Activated naive CD4-positive, alpha-beta T cell treated with anti-CD3 and anti-CD28 coated beads, Interleukin-2, amount 50 U/mL, for 72 hours (primary cell): Measurements from ENCODE around the gene SMCO2. TPM values are rescaled to one million over a fixed set of nuclear protein-coding genes. Genes with fewer than 3 reads are reported as not detected.

ENCODE experiments used
- ATAC-seq, 2 donors: fragments of 150-1000 bp; cut with Tn5 transposase; 2 replicates each; pipeline ENCODE4 v1.10.0; 2021; ENCODE audit warnings: mild to moderate bottlenecking in 2 of 2, moderate library complexity in 2 of 2
- DNase-seq, 2 donors: peaks; one replicate each; pipeline ENCODE4 v3.0.0; 2021 to 2022; ENCODE audit warnings: low spot score in 2 of 2
- H3K27ac Mint-ChIP-seq, 2 donors: one replicate each; pipeline ENCODE4 v1.8.0; 2022; ENCODE audit warnings: mild to moderate bottlenecking in 2 of 2, mixed read lengths in 2 of 2
- H3K36me3 Mint-ChIP-seq, 2 donors: one replicate each; pipeline ENCODE4 v1.8.0; 2022; ENCODE audit warnings: mixed read lengths in 2 of 2
- H3K9me3 Mint-ChIP-seq, 2 donors: one replicate each; pipeline ENCODE4 v1.8.0; 2022; ENCODE audit warnings: mixed read lengths in 2 of 2
- total RNA-seq, 2 donors: library from RNA; stranded (reverse); gene quantifications; one replicate each; pipeline ENCODE4 v1.2.3, GENCODE V29; 2022

The SMCO2 gene
- total RNA-seq, result under 1 TPM in 1 of 2 donors, not detected in 1; 0.37 TPM

DNA sequence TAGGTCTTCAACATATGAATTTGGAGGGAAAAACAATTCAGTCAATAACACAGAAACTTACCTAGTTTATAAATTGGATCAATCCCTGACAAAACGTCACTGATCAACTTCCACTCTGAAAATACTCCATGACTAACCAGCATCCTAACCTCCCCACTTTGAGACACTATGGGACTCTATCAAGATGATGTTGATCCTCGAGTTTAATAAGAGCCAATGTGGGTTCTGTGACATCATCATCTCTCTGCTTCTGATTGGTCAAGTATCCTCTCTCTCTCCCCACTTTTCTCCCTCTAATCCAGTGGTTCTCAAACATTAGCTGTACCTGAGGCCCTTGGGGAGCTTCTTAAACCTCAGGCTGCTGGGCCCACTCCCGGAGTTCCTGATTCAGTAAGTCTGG is at the start of gene SMCO2:
SMCO2 (plus strand) TSS at position 301 of the 400 bp plus-strand sequence. CDS start 23,896 bp downstream, outside the sequence.
- Mint-ChIP-seq H3K27ac (no peak within 1 kb of the TSS), H3K9me3 (peaks cover 0 to 11% of the 10 kb centered on the region in 2 donors), H3K36me3 (peaks cover 5 to 8% of the 10 kb centered on the region in 2 donors)
- no peak for ATAC-seq
- DNase-seq, result no peak

DNA sequence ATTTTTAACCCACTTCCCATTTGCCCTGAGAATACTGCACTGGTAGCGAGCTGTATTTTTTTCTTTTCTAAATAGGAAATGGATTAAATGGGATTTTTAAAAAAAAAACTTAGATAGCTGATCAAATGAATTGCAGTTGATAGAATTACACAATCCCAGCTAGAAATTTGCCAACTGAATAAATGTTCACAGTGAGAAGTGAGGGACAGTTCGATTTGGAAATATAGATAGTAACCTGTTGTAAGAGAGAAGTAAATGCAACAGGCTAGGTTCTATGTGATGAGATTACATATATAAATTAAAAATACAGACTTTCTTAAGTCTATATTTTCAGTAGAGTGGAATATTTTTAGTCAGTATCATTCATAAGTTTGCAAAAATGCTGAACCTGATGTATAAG is 48.1 kb upstream of the SMCO2 start:
- H3K9me3 Mint-ChIP-seq, result no peaks in the 10 kb centered on the region
- no peak for DNase-seq
- no peak overlapping the region for H3K27ac Mint-ChIP-seq
- no peak for ATAC-seq
- H3K36me3 Mint-ChIP-seq, result no peaks in the 10 kb centered on the region

DNA sequence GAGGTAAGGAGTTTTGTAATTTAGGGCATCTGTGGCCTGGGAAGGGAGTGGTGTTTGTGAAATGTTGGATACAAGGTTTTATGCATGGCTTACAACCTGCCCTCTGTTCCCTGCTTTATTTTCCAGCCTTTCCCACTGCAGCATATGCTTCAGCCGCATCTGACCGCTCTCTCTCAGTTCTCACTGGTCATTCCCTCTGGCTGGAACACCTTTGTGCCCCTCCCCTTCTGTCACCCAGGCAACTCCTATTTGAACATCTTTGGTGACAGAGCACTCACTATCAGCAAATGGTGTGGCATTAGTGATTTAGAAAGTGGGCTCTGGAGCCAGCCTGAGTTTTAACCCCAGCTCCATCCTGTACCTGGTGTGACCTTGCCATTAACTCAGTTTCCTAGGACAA is 47.5 kb upstream of the SMCO2 start:
- no peak for ATAC-seq
- no peak for DNase-seq
- H3K36me3 Mint-ChIP-seq, result peaks cover 0 to 5% of the 10 kb centered on the region in 2 donors

DNA sequence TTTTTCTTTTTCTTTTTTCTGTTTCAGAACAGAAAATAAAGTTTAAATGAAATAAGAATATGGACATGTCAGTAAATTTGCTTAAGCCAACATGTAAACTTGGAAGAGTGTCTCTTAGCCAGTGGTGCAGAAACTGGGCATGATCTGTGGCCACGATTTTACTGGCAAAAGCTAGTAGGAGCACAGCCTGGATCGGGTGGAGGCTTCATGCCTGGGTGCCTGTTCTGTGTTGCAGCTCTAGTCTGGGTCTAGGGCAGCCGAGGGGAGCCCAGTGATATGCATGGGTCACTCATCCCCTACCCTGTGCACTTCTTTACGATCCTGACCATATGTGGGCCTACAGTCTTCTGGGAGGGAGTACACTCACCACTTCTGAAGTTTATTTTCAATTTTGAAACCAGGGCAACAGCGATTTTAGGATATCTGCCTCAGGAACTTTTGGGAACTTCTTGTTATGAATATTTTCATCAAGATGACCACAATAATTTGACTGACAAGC is 45.6 kb upstream of the SMCO2 start:
- H3K9me3 Mint-ChIP-seq, result no peaks in the 10 kb centered on the region
- DNase-seq (no peak), ATAC-seq (no peak)
- peaks cover 13 to 18% of the 10 kb centered on the region in 2 donors for H3K36me3 Mint-ChIP-seq
- H3K27ac Mint-ChIP-seq, result no peak overlapping the region

More for the DNA sequence above, 47.5 kb upstream of the SMCO2 start:
- Mint-ChIP-seq H3K9me3 (no peaks in the 10 kb centered on the region), H3K27ac (no peak overlapping the region)

DNA sequence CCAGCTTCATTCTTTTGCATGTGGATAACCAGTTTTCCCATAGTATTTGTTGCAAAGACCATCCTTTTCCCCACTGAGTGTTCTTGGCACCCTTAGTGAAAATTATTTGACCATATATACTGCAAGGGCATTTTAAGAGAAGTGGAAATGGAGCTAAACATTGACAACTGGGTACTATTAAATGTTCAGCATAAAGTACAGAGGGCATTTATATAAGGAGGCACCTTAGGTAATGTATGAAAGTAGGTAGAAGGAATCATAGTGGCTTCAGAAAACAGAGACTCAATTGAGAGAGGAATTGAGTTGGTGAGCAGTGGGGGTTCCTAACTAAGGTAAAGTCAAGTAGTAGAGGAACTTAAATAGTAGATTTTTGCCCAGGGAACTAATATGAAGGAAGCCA is 34.5 kb upstream of the SMCO2 start:
- Mint-ChIP-seq H3K27ac (no peak overlapping the region), H3K9me3 (peaks cover 0 to 6% of the 10 kb centered on the region in 2 donors), H3K36me3 (peaks cover 0 to 6% of the 10 kb centered on the region in 2 donors)
- DNase-seq, result no peak
- ATAC-seq, result no peak

DNA sequence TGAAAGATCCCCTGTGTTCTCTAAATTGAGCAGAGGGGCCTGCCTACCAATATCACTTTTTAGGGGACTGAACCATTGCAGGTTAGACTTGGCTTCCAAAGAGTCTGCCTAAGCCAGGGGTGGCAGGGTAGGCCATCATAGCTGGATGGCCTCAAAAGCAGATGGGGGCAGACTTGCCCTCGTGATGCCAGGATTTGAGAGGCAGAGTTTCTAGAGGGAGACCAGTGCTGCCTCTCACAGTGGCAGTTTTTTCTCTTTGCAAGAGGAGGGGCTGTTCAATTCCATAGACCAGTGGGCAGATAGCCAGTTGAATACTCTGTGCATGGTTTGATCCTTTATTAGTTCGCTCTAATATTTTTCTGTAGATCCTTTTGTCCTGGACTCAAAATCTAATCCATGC is 23.8 kb upstream of the SMCO2 start:
- H3K27ac Mint-ChIP-seq, result no peak overlapping the region
- H3K9me3 Mint-ChIP-seq, result no peaks in the 10 kb centered on the region
- no peaks in the 10 kb centered on the region for H3K36me3 Mint-ChIP-seq
- DNase-seq, result no peak
- ATAC-seq, result no peak

DNA sequence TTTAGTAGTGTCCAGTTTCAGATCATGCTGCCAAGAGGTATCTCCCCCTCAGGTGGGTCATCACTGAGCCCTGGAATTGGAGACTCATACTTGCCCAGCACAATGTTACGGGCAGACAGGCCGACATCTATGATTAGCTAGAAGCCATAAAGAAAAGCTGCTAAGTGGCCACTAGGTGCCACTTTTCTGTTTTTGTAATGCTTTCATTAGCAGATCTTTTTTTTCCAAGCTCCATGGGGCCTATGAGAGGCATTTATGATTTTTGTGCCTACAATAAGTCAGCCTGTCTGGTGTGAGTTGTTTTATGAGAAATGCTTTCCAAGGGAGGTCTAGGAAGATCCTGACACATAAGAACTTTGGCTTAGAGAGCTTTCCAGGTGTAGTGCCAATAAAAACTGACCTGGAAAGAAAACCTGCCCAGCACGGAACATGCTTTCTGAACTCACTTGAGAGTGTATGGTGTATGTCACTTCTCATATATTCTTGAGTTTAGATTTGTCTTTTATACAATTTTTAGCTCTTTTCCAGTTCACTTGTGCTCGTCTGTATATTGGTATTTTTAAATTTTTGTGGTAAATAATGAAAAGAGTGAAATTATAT is 21.8 kb upstream of the SMCO2 start:
- H3K36me3 Mint-ChIP-seq, result no peaks in the 10 kb centered on the region
- ATAC-seq (no peak), DNase-seq (no peak)
- no peak overlapping the region for H3K27ac Mint-ChIP-seq
- H3K9me3 Mint-ChIP-seq, result no peaks in the 10 kb centered on the region

DNA sequence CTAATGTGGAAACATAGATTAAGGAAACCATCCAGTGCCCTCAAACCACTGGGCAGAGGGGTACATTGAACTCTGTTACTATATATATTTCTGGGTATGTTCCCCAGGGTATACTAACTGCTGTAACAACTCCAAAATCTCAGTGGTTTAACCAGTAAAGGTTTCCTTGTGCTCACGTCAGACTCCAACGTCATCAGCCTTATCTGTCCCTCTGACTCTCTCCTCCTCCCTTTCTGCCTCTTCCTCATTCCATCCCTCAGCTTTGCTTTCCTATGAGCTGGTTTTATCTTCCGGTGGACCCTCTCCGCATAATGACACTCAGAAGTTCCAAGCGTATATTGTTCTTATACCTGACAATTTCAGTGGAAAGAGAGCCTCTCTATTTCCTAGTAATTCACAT is 21.2 kb upstream of the SMCO2 start:
- DNase-seq (no peak), ATAC-seq (no peak)
- H3K36me3 Mint-ChIP-seq, result no peaks in the 10 kb centered on the region
- no peak overlapping the region for H3K27ac Mint-ChIP-seq
- no peaks in the 10 kb centered on the region for H3K9me3 Mint-ChIP-seq

DNA sequence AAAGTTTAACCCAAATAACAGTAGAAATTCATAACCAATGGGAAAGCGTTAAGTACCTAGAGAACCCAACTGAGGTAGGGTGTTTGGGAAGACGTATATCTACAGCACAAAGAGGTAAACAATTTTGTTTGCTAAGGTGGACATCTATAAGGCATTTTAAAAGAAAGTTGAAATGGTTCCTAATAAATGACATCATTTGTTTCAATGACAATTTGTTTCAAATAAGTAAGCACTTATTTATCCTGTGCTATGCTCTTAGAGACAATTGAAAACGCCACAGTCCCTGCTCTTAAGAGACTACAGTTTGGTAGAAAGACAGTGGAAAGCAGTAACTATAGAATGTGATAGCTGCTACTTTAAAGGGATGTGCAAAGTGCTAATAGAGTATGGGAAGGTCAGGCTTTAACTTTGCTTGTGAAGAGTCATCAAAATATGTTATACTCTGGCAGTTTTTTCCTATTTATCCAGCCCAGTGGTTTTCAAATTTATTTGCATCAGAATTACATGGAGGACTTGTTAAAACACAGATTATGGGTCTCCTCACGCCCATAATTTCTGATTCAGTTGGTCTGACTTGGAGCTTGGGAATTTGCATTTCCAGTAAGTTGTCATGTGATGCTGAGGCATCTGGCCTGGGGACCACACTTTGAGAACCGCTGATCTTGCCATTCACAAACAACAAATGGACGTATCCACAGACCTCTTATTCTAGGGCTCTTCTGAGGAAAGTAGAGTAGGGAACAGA is 19.6 kb upstream of the SMCO2 start:
- no peak overlapping the region for H3K27ac Mint-ChIP-seq
- ATAC-seq, result no peak

DNA sequence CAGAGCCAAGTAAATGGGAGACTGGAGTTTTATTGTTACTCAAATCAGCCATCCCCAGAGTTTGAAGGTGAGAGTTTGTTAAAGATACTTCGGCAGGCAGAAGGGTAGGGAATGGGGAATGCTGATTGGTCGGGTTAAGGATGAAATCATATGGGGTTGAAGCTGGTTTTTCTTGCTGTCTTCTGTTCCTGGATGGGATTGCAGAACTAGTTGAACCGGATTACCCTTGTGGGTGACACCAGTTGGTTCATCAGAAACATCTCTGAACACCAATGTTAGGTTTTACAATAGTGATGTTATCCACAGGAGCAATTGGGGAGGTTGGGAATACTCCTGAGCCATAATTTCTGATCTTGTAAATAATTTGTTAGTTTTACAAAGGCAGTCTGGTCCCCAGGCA is 18.7 kb upstream of the SMCO2 start:
- ATAC-seq, result no peak
- Mint-ChIP-seq H3K27ac (no peak overlapping the region), H3K9me3 (no peaks in the 10 kb centered on the region), H3K36me3 (peaks cover 0 to 6% of the 10 kb centered on the region in 2 donors)
- no peak for DNase-seq

More for the DNA sequence above, 19.6 kb upstream of the SMCO2 start:
- H3K36me3 Mint-ChIP-seq, result peaks cover 0 to 6% of the 10 kb centered on the region in 2 donors
- H3K9me3 Mint-ChIP-seq, result no peaks in the 10 kb centered on the region
- DNase-seq, result no peak

DNA sequence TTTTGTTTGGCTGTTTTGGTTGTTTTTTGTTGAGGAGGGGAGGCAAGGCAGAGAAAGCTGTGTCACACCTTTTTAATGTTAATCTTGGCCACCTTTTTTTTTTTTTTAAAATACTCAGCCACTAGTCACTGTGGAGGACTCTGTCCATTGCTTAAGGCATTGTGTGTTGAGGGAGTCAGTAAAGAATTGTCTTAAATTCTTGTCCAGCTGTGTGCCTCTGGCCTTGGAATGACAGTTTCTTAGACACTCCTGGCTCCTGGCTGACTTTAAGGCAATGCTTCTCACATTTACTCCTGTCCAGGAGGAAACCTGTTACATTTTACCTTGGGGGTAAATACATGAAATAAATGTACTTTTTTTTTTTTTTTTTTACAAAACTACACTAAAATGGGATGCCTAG is 18.1 kb upstream of the SMCO2 start:
- Mint-ChIP-seq H3K9me3 (no peaks in the 10 kb centered on the region), H3K36me3 (peaks cover 0 to 6% of the 10 kb centered on the region in 2 donors), H3K27ac (no peak overlapping the region)
- ATAC-seq, result no peak
- no peak for DNase-seq

DNA sequence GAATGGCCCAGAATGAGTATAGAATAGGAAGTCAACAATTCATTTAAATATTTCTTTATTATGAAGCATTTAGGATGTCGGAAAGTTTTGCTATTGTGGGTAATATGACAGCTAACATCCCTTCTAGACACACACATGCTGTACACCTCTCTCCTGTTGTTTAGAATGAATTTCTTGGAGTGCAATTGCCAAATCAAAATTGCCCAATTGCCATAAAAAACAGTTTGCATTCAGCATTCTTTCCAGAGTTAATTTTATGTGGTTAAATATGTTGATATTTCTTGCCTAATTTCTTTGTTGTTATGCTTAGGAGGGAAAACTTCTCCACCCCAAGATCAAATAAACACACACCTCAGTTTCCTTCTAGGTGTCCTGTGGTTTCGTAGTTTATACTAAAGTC is 16.9 kb upstream of the SMCO2 start:
- peaks cover 0 to 6% of the 10 kb centered on the region in 2 donors for H3K36me3 Mint-ChIP-seq

DNA sequence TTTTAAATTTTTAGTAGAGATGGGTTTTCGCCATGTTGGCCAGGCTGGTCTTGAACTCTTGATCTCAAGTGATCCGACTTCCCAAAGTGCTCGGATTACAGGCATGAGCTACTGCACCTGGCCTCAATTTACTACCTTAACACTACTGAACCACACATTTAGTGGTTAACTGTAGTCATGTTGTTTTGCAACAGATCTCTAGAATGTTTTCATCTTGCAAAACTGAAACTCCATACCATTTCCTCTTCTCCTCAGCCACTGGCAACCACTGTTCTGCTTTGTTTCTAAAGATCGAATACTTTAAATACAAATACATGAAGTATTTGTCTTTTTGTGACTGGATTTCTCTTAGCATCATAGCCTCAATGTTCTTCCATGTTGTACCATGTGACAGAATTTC is 15.4 kb upstream of the SMCO2 start:
- peak in 1 of 2 donors; percentile 72 for ATAC-seq
- peaks cover 0 to 13% of the 10 kb centered on the region in 2 donors for H3K36me3 Mint-ChIP-seq
- no peak overlapping the region for H3K27ac Mint-ChIP-seq
- peaks cover 0 to 2% of the 10 kb centered on the region in 2 donors for H3K9me3 Mint-ChIP-seq
- no peak for DNase-seq

More for the DNA sequence above, 16.9 kb upstream of the SMCO2 start:
- Mint-ChIP-seq H3K27ac (no peak overlapping the region), H3K9me3 (no peaks in the 10 kb centered on the region)
- no peak for DNase-seq
- no peak for ATAC-seq

DNA sequence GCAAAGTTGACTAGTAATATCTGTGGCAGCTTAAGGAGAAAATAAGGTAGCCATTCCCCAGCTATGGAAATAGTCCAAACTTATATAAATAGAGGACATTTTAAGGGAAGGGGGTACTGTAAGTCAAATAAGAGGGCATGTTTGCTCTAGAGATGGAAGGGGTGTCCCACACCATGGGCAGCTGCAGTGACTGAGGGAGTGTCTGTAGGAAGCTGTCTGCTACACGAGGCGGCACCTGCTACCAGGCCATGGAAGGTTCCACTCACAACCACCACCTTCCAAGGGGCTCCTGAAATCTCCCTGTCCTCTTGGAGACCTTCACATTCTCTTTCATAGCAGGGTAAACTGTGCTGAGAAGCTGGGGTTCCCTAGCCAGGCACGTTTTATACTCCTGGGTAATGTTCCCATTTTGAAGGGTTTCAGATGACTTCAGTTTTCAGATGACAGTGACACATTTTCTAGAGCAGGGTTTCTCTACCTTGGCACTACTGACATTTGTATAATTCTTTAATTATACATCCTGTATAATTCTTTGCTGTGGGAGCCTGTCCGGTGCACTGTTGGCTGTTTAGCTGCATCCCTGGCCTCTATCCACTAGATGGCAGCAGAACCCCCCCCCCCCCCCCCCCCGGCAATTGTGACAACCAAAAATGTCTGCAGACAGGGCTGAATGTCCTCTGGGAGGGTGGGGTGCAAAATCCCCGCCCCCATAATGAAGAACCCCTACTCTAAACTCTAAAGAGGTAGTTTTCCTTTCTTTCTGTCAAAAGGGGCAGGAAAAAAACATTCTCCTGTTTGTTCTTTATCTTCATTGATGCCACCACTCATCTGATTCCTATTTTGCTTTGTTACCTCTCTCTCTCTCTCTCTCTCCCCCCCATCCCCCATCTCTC is 11.6 kb upstream of the SMCO2 start:
- ATAC-seq, result peak; percentile 49 to 50
- peaks cover 0 to 13% of the 10 kb centered on the region in 2 donors for H3K9me3 Mint-ChIP-seq
- no peak overlapping the region for H3K27ac Mint-ChIP-seq
- peak in 1 of 2 donors; percentile 6 for DNase-seq
- H3K36me3 Mint-ChIP-seq, result peaks cover 0 to 25% of the 10 kb centered on the region in 2 donors

DNA sequence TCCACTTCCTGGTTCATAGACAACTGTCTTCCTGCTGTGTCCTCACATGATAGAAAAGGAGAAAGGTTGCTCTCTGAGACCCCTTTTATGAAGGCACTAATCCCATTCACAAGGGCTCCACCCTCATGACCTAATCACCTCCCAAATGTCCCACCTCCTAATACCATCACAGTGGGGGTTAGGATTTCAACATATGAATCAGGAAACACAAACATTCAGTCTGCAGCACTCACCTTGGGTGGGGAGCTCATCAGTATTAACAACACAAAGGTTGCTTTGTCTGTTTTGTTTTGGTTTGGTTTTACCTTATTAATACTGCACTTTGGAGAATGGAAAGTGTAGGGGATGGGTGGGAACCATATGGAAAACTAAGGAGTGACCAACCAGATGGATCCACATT is 10.5 kb upstream of the SMCO2 start:
- DNase-seq (no peak), ATAC-seq (no peak)
- peaks cover 0 to 25% of the 10 kb centered on the region in 2 donors for H3K36me3 Mint-ChIP-seq
- peaks cover 0 to 13% of the 10 kb centered on the region in 2 donors for H3K9me3 Mint-ChIP-seq
- peak overlapping the region in 1 of 2 donors; percentile 42 for H3K27ac Mint-ChIP-seq

DNA sequence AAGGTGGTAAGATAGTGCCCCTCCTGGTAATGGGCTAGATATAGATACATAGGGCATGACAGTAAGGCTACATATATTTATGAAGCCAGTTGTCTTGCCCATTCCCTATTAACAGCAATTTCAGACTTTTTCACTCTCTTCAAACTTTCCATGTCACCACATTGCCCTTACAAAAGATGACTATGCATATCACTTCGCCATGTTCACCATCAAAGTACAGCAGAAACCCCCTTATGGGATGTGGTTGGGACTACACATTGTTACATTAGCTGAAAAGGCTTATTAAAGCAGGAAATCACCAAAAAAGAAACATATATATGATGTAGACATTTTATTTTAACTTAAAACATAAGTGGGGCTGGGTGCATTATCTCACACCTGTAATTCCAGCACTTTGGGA is 9.8 kb upstream of the SMCO2 start:
- no peak overlapping the region for H3K27ac Mint-ChIP-seq

DNA sequence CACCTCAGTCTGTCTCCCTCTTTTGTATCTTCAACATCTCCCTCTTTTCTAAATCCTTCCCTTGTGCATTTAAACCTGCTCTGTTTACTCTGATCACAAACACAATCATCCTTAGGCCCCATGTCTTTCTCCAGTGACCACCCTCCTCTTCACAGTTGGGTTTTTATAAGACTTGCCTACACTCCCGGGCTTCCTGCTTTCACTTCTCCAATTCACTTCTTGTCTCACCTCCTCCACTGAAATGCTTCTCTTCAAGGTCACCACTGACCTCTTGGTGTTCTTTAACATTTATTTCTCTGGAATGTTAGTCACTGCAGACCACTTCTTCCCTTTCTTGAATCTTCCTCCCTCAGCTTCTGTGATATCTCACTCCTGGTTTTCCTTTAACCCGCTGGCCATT is 8.7 kb upstream of the SMCO2 start:
- no peak for ATAC-seq
- Mint-ChIP-seq H3K9me3 (peaks cover 0 to 13% of the 10 kb centered on the region in 2 donors), H3K27ac (no peak overlapping the region), H3K36me3 (peaks cover 0 to 19% of the 10 kb centered on the region in 2 donors)
- no peak for DNase-seq

More for the DNA sequence above, 9.8 kb upstream of the SMCO2 start:
- DNase-seq (no peak), ATAC-seq (no peak)
- H3K36me3 Mint-ChIP-seq, result peaks cover 0 to 19% of the 10 kb centered on the region in 2 donors
- H3K9me3 Mint-ChIP-seq, result peaks cover 0 to 13% of the 10 kb centered on the region in 2 donors
